Trophoblast cell (in vitro differentiated cells and primary cell): ENCODE data around the gene POGZ.
"Not testable (repeated sequence)": the region's sequence is repeated elsewhere in the genome, so short reads cannot be mapped to it uniquely, and the experiment has no call there.

Source experiments
- DNase-seq, 2 donors: peaks; one replicate each; pipeline ENCODE4 v3.0.0-alpha.2; 2016
- H2AFZ ChIP-seq: 2 replicates; pipeline ENCODE4 v1.6.1; 2013; ENCODE audit warnings: low read length, moderate library complexity, mild to moderate bottlenecking; ENCODE audit not compliant: insufficient read depth, poor library complexity
- H2AK5ac ChIP-seq: 2 replicates; pipeline ENCODE4 v1.6.1; 2013; ENCODE audit warnings: mild to moderate bottlenecking, low read length
- H2BK120ac ChIP-seq: 2 replicates; pipeline ENCODE4 v1.6.1; 2013; ENCODE audit warnings: low read length, mild to moderate bottlenecking, moderate library complexity; ENCODE audit not compliant: insufficient read depth, poor library complexity
- H2BK12ac ChIP-seq: 2 replicates; pipeline ENCODE4 v1.6.1; 2013; ENCODE audit warnings: mild to moderate bottlenecking, low read length, moderate library complexity
- H2BK5ac ChIP-seq: 2 replicates; pipeline ENCODE4 v1.6.1; 2013; ENCODE audit warnings: low read length, low read depth, moderate library complexity, mild to moderate bottlenecking; ENCODE audit not compliant: poor library complexity
- H3K14ac ChIP-seq: 2 replicates; pipeline ENCODE4 v1.6.1; 2013; ENCODE audit warnings: mild to moderate bottlenecking, low read length
- H3K18ac ChIP-seq: 2 replicates; pipeline ENCODE4 v1.6.1; 2013; ENCODE audit warnings: mild to moderate bottlenecking, low read length
- H3K23ac ChIP-seq: 2 replicates; pipeline ENCODE4 v1.6.1; 2013; ENCODE audit warnings: low read length
- H3K27ac ChIP-seq: 2 replicates; pipeline ENCODE4 v1.5.1; 2013; ENCODE audit warnings: low read depth, mild to moderate bottlenecking, inconsistent platforms, low read length, moderate library complexity
- H3K27me3 ChIP-seq: 2 replicates; pipeline ENCODE4 v1.6.1; 2013; ENCODE audit warnings: inconsistent platforms, mild to moderate bottlenecking, low read length, moderate library complexity; ENCODE audit not compliant: insufficient read depth
- H3K36me3 ChIP-seq, 2 experiments: 1 replicate in 1 of 2; 2 replicates in 1 of 2; pipeline ENCODE4 v1.6.1; 2013; ENCODE audit warnings: low read length in 2 of 2, mild to moderate bottlenecking in 2 of 2, moderate library complexity in 1 of 2; ENCODE audit not compliant: insufficient read depth in 2 of 2, control insufficient read depth in 1 of 2
- H3K4ac ChIP-seq: 2 replicates; pipeline ENCODE4 v1.6.1; 2013; ENCODE audit warnings: low read depth, mild to moderate bottlenecking, low read length, moderate library complexity
- H3K4me1 ChIP-seq, 2 experiments: 1 replicate in 1 of 2; 2 replicates in 1 of 2; pipeline ENCODE4 v1.6.1; 2013; ENCODE audit warnings: low read length in 2 of 2, mild to moderate bottlenecking in 2 of 2, moderate library complexity in 1 of 2; ENCODE audit not compliant: insufficient read depth in 2 of 2, control insufficient read depth in 1 of 2
- H3K4me2 ChIP-seq: 2 replicates; pipeline ENCODE4 v1.6.1; 2013; ENCODE audit warnings: inconsistent platforms, mild to moderate bottlenecking, low read length, moderate library complexity
- H3K4me3 ChIP-seq: 2 replicates; pipeline ENCODE4 v1.5.1; 2013; ENCODE audit warnings: mild to moderate bottlenecking, low read depth, low read length, inconsistent platforms
- H3K79me1 ChIP-seq: one replicate; pipeline ENCODE4 v1.6.1; 2013; ENCODE audit warnings: low read length
- H3K79me2 ChIP-seq: 2 replicates; pipeline ENCODE4 v1.6.1; 2013; ENCODE audit warnings: low read length, mild to moderate bottlenecking; ENCODE audit not compliant: control insufficient read depth, insufficient read depth, poor library complexity
- H3K9ac ChIP-seq: 2 replicates; pipeline ENCODE4 v1.6.1; 2013; ENCODE audit warnings: mild to moderate bottlenecking, low read length
- H3K9me3 ChIP-seq: 2 replicates; pipeline ENCODE4 v1.6.1; 2013; ENCODE audit warnings: low read depth, mild to moderate bottlenecking, control low read depth, inconsistent platforms, low read length; ENCODE audit not compliant: insufficient read depth
- H4K12ac ChIP-seq: 2 replicates; pipeline ENCODE4 v1.6.1; 2013; ENCODE audit warnings: low read depth, mild to moderate bottlenecking, low read length, moderate library complexity
- H4K8ac ChIP-seq: 2 replicates; pipeline ENCODE4 v1.6.1; 2013; ENCODE audit warnings: low read depth, mild to moderate bottlenecking, low read length, moderate library complexity
- H4K91ac ChIP-seq: one replicate; pipeline ENCODE4 v1.6.1; 2013; ENCODE audit warnings: low read depth, mild to moderate bottlenecking, low read length, moderate library complexity
- WGBS: extraction: QIAGEN DNeasy Blood & Tissue Kit; methylation state at CpG from one replicate; pipeline ENCODE4 v1.1.7; 2013; ENCODE audit warnings: missing lambda C conversion rate; ENCODE audit not compliant: insufficient read length, insufficient coverage; ENCODE audit errors: extremely low coverage; 5-methylcytosine and 5-hydroxymethylcytosine counted together

Gene POGZ

DNA sequence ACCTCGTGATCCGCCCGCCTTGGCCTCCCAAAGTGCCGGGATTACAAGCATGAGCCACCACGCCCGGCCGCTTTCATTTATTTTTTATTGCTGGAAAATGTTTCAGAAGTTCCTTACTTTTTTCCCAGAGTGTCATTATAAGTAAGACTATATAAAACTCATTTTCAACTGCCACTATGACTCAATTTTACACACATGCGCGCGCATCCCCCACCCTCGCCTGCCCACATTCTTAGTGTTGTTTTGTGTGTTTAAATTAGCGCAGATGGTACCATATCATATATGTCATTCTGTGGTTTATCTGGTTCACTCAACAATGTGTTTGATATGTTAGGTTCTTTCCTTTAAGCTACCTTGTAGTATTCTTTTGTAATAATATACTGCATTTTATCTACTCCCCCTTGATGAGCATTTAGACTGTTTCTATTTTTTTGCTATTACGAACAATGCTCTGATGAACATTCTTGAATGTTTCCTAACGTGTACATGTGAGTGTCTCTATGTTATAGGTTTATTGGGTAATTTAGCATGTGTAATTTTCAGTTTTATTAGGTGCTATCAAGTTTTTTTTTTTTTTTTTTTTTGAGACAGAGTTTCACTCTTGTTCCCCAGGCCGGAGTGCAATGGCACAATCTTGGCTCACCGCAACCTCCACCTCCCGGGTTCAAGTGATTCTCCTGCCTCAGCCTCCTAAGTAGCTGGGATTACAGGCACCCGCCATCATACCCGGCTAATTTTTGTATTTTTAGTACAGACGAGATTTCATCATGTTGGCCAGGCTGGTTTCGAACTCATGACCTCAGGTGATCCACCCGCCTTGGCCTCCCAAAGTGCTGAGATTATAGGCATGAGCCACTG is 68.8 kb downstream of the POGZ start:
- not testable (repeated sequence) for H3K18ac ChIP-seq, H3K27me3 ChIP-seq, H4K8ac ChIP-seq, H3K9ac ChIP-seq, H3K9me3 ChIP-seq, DNase-seq, H3K14ac ChIP-seq, H3K4me3 ChIP-seq, H2BK12ac ChIP-seq, H3K27ac ChIP-seq, H2AFZ ChIP-seq, H3K23ac ChIP-seq, H4K12ac ChIP-seq, H3K79me1 ChIP-seq, H4K91ac ChIP-seq, H2AK5ac ChIP-seq, H2BK120ac ChIP-seq, H3K4me1 ChIP-seq, H3K36me3 ChIP-seq, H3K4ac ChIP-seq, H3K79me2 ChIP-seq, H2BK5ac ChIP-seq, H3K4me2 ChIP-seq
- WGBS, result no CpG with 5 or more reads among the region's 22 CpGs

DNA sequence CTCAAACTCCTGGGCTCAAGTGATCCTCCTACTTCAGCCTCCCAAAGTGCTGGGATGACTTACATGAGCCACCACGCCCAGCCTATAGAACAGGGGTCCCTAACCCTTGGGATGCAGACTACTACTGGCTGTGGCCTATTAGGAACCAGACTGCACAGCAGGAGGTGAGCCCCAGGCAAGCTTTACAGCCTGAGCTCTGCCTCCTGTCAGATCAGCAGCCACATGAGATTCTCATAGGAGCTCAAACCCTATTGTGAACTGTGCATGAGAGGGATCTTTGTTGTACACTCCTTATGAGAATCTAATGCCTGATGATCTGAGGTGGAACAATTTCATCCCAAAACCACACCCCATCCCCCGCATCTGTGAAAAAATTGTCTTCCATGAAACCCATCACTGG is 73.3 kb downstream of the POGZ start:
- Histone ChIP-seq H2BK120ac (no peak overlapping the region), H3K27me3 (no peaks in the 10 kb centered on the region), H3K4me3 (no peak overlapping the region), H3K79me1 (no peaks in the 10 kb centered on the region), H3K27ac (no peak overlapping the region), H3K9me3 (no peaks in the 10 kb centered on the region), H4K12ac (no peak overlapping the region), H3K9ac (no peak overlapping the region), H4K91ac (no peak overlapping the region), H3K14ac (no peak overlapping the region), H3K36me3 (no peaks in the 10 kb centered on the region), H3K18ac (no peak overlapping the region), H2BK12ac (no peak overlapping the region), H3K4ac (no peak overlapping the region), H4K8ac (no peak overlapping the region), H3K4me2 (no peak overlapping the region), H2AFZ (no peak overlapping the region), H3K79me2 (no peaks in the 10 kb centered on the region), H2BK5ac (no peak overlapping the region), H2AK5ac (no peak overlapping the region), H3K23ac (no peak overlapping the region), H3K4me1 (no peaks in the 10 kb centered on the region)
- DNase-seq, result no peak
- no CpG with 5 or more reads among the region's 2 CpGs for WGBS

DNA sequence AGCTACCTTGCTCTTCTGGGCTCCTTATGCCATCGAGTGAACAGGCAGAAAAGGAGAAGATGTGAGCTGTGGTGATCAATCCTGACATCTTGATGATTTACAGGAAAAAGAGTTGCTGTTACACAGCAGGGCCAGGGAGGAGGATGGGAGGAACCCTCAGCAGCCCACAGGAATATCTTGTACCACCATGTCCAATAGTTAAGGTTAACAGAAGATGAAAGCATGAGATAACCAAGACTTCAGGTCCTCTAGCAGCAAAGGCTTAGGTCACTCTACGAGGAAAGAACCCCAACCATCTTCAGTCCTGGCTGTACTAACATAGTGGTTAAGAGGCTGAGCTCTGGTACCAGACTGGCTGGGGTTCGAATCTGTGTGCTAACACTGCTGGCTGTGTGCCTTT is 74.7 kb downstream of the POGZ start:
- Histone ChIP-seq H3K27me3 (no peaks in the 10 kb centered on the region), H3K4me3 (no peak overlapping the region), H3K9ac (no peak overlapping the region), H2BK5ac (no peak overlapping the region), H3K4me2 (no peak overlapping the region), H2BK12ac (no peak overlapping the region), H4K8ac (no peak overlapping the region), H3K79me1 (no peaks in the 10 kb centered on the region), H3K27ac (no peak overlapping the region), H3K18ac (no peak overlapping the region), H3K4ac (no peak overlapping the region), H2AFZ (no peak overlapping the region), H3K23ac (no peak overlapping the region), H4K91ac (no peak overlapping the region), H3K4me1 (no peaks in the 10 kb centered on the region), H2BK120ac (no peak overlapping the region), H3K9me3 (no peaks in the 10 kb centered on the region), H2AK5ac (no peak overlapping the region), H4K12ac (no peak overlapping the region), H3K36me3 (no peaks in the 10 kb centered on the region), H3K79me2 (no peaks in the 10 kb centered on the region), H3K14ac (no peak overlapping the region)
- WGBS, result no CpG with 5 or more reads among the region's 3 CpGs
- DNase-seq, result no peak

GRCh38 chr1:151377150-151377884 is 82.0 kb downstream of the POGZ start:
- H2AK5ac ChIP-seq, result no peak overlapping the region
- no peak overlapping the region for H3K27ac ChIP-seq
- H3K9me3 ChIP-seq, result peaks cover 3% of the 10 kb centered on the region
- H2BK120ac ChIP-seq, result no peak overlapping the region
- DNase-seq, result no peak
- no peak overlapping the region for H3K14ac ChIP-seq
- H3K79me1 ChIP-seq, result peaks cover 2% of the 10 kb centered on the region
- peaks cover 2% of the 10 kb centered on the region for H3K79me2 ChIP-seq
- no peaks in the 10 kb centered on the region for H3K36me3 ChIP-seq
- peaks cover 0 to 2% of the 10 kb centered on the region in 2 experiments for H3K4me1 ChIP-seq
- H3K27me3 ChIP-seq, result no peaks in the 10 kb centered on the region
- no peak overlapping the region for H2AFZ ChIP-seq
- H4K91ac ChIP-seq, result no peak overlapping the region
- no peak overlapping the region for H3K4me2 ChIP-seq
- no peak overlapping the region for H3K18ac ChIP-seq
- H2BK5ac ChIP-seq, result no peak overlapping the region
- no peak overlapping the region for H3K9ac ChIP-seq
- no peak overlapping the region for H4K12ac ChIP-seq
- H3K23ac ChIP-seq, result no peak overlapping the region
- no peak overlapping the region for H3K4ac ChIP-seq
- WGBS, result no CpG with 5 or more reads among the region's 3 CpGs
- no peak overlapping the region for H4K8ac ChIP-seq
- no peak overlapping the region for H2BK12ac ChIP-seq
- no peak overlapping the region for H3K4me3 ChIP-seq
